ENCODE measurements around the gene ATG2A. TPM values are rescaled to one million over a fixed set of nuclear protein-coding genes. Genes with fewer than 3 reads are reported as not detected.

Gene ATG2A
- 19.6 and 20.9 TPM in 2 replicates for total RNA-seq

GRCh38 chr11:64916775-64917662 lies at the start of gene ATG2A:
Gene ATG2A, minus strand, starts transcription at chr11:64917209. Its CDS starts 74 bp downstream, at chr11:64917135.
- intact Hi-C loops (cut with micrococcal nuclease) = loop anchor here (1.0 to 5.0 kb wide), 8 partner anchors 7 to 195 kb away; partner anchors contain the start of genes CDCA5, EHD1, PPP2R5B and SAC3D1

GRCh38 chr11:64963072-64963631 lies 46.1 kb upstream of the ATG2A start:
- intact Hi-C loops (cut with micrococcal nuclease) = no loop called here

GRCh38 chr11:64960719-64961118 lies 43.7 kb upstream of the ATG2A start:
- intact Hi-C loops (cut with micrococcal nuclease) = no loop called here

- intact Hi-C loops (cut with micrococcal nuclease) = no loop called here
Measured at GRCh38 chr11:64959498-64959897, 42.5 kb upstream of the ATG2A start.

GRCh38 chr11:64954201-64954600 lies 37.2 kb upstream of the ATG2A start:
- intact Hi-C loops (cut with micrococcal nuclease) = no loop called here

- intact Hi-C loops (cut with micrococcal nuclease) = no loop called here
Measured at GRCh38 chr11:64951529-64951928, 34.5 kb upstream of the ATG2A start.

GRCh38 chr11:64947208-64947814 lies 30.3 kb upstream of the ATG2A start:
- intact Hi-C loops (cut with micrococcal nuclease) = no loop called here

GRCh38 chr11:64936539-64936938 lies 19.5 kb upstream of the ATG2A start:
- intact Hi-C loops (cut with micrococcal nuclease) = no loop called here

GRCh38 chr11:64935359-64936081 lies 18.5 kb upstream of the ATG2A start, which contains the start of gene GPHA2:
Gene GPHA2, minus strand, starts transcription at chr11:64935893. Its CDS starts 433 bp downstream, at chr11:64935460.
- intact Hi-C loops (cut with micrococcal nuclease) = no loop called here

GRCh38 chr11:64934682-64935358 lies 17.8 kb upstream of the ATG2A start:
- intact Hi-C loops (cut with micrococcal nuclease) = no loop called here

GRCh38 chr11:64933935-64934681 lies 17.1 kb upstream of the ATG2A start:
- intact Hi-C loops (cut with micrococcal nuclease) = no loop called here

GRCh38 chr11:64933213-64933934 lies 16.4 kb upstream of the ATG2A start:
- intact Hi-C loops (cut with micrococcal nuclease) = no loop called here

- intact Hi-C loops (cut with micrococcal nuclease) = no loop called here
Measured at GRCh38 chr11:64932324-64932723, 15.3 kb upstream of the ATG2A start.

- intact Hi-C loops (cut with micrococcal nuclease) = no loop called here
Measured at GRCh38 chr11:64931290-64931689, 14.3 kb upstream of the ATG2A start.

- intact Hi-C loops (cut with micrococcal nuclease) = no loop called here
Measured at GRCh38 chr11:64930340-64930739, 13.3 kb upstream of the ATG2A start.

- intact Hi-C loops (cut with micrococcal nuclease) = no loop called here
Measured at GRCh38 chr11:64929625-64930024, 12.6 kb upstream of the ATG2A start.

- intact Hi-C loops (cut with micrococcal nuclease) = no loop called here
Measured at GRCh38 chr11:64928957-64929356, 11.9 kb upstream of the ATG2A start.

GRCh38 chr11:64926689-64927088 lies 9.7 kb upstream of the ATG2A start:
- intact Hi-C loops (cut with micrococcal nuclease) = no loop called here

Measured in T-helper 2 cell treated with Interferon-gamma antibody and Interleukin-4, amounts not matched to agents 100 ng/mL and 5 ng/mL, for 36 hours (primary cell).